Neural crest cell (in vitro differentiated cells): Measurements from ENCODE around the gene SLC1A2. TPM values are rescaled to one million over a fixed set of nuclear protein-coding genes. Genes with fewer than 3 reads are reported as not detected.

Source experiments
- DNase-seq: peaks from one replicate; pipeline ENCODE4 v3.0.0; 2021; ENCODE audit warnings: low read depth, mixed read lengths, low spot score
- H3K27ac Mint-ChIP-seq: one replicate; pipeline ENCODE4 v1.8.0; 2021; ENCODE audit warnings: mild to moderate bottlenecking, mixed read lengths; ENCODE audit not compliant: unreplicated experiment
- H3K27me3 Mint-ChIP-seq: 2 replicates; pipeline ENCODE4 v1.8.0; 2021; ENCODE audit warnings: low read depth, mild to moderate bottlenecking, mixed read lengths
- H3K36me3 Mint-ChIP-seq: 2 replicates; pipeline ENCODE4 v1.8.0; 2021; ENCODE audit warnings: low read depth, mild to moderate bottlenecking, mixed read lengths
- H3K4me1 Mint-ChIP-seq: 2 replicates; pipeline ENCODE4 v1.8.0; 2021; ENCODE audit warnings: mixed read lengths
- H3K4me3 Mint-ChIP-seq: one replicate; pipeline ENCODE4 v1.8.0; 2021; ENCODE audit warnings: mild to moderate bottlenecking, mixed read lengths
- H3K9me3 Mint-ChIP-seq: 2 replicates; pipeline ENCODE4 v1.8.0; 2021; ENCODE audit warnings: mixed read lengths
- CTCF ChIP-seq: fragments of 200-600 bp; sonication (generic); conservative IDR thresholded peaks from 2 replicates; pipeline ENCODE4 v1.5.0; 2021; ENCODE audit warnings: antibody characterized with exemption, mild to moderate bottlenecking
- total RNA-seq: library from RNA; stranded (reverse); gene quantifications from 2 replicates; pipeline ENCODE4 v1.2.1, GENCODE V29; 2021

The SLC1A2 gene
- total RNA-seq, 1 donor from 2014 or later = 2.7 TPM

- peaks cover 7% of the 10 kb centered on the region for H3K9me3 Mint-ChIP-seq
- no peaks in the 10 kb centered on the region for H3K36me3 Mint-ChIP-seq
- H3K27ac Mint-ChIP-seq = no peak overlapping the region
- DNase-seq = no peak
- peaks cover 7% of the 10 kb centered on the region for H3K4me1 Mint-ChIP-seq
- H3K4me3 Mint-ChIP-seq = no peak overlapping the region
- H3K27me3 Mint-ChIP-seq = no peaks in the 10 kb centered on the region
- no peak for TF ChIP-seq CTCF
Measured at GRCh38 chr11:35332524-35332923, 86.8 kb downstream of the SLC1A2 start.

- Mint-ChIP-seq H3K4me1 (peaks cover 7% of the 10 kb centered on the region), H3K4me3 (no peak overlapping the region), H3K9me3 (peaks cover 5% of the 10 kb centered on the region), H3K36me3 (no peaks in the 10 kb centered on the region), H3K27ac (no peak overlapping the region), H3K27me3 (no peaks in the 10 kb centered on the region)
- no peak for TF ChIP-seq CTCF
- no peak for DNase-seq
Measured at GRCh38 chr11:35330931-35331330, 88.4 kb downstream of the SLC1A2 start.

- H3K4me3 Mint-ChIP-seq = no peak overlapping the region
- peaks cover 5% of the 10 kb centered on the region for H3K9me3 Mint-ChIP-seq
- no peak for DNase-seq
- TF ChIP-seq CTCF = no peak
- no peaks in the 10 kb centered on the region for H3K27me3 Mint-ChIP-seq
- H3K36me3 Mint-ChIP-seq = no peaks in the 10 kb centered on the region
- H3K4me1 Mint-ChIP-seq = peaks cover 7% of the 10 kb centered on the region
- no peak overlapping the region for H3K27ac Mint-ChIP-seq
Measured at GRCh38 chr11:35330156-35330889, 89.0 kb downstream of the SLC1A2 start.

- no peak for TF ChIP-seq CTCF
- no peak overlapping the region for H3K27ac Mint-ChIP-seq
- peaks cover 4% of the 10 kb centered on the region for H3K9me3 Mint-ChIP-seq
- peaks cover 5% of the 10 kb centered on the region for H3K4me1 Mint-ChIP-seq
- H3K4me3 Mint-ChIP-seq = no peak overlapping the region
- H3K27me3 Mint-ChIP-seq = no peaks in the 10 kb centered on the region
- DNase-seq = no peak
- H3K36me3 Mint-ChIP-seq = no peaks in the 10 kb centered on the region
Measured at GRCh38 chr11:35327829-35328228, 91.5 kb downstream of the SLC1A2 start.

- H3K36me3 Mint-ChIP-seq = no peaks in the 10 kb centered on the region
- no peaks in the 10 kb centered on the region for H3K4me1 Mint-ChIP-seq
- H3K27ac Mint-ChIP-seq = no peak overlapping the region
- H3K9me3 Mint-ChIP-seq = peaks cover 2% of the 10 kb centered on the region
- no peak overlapping the region for H3K4me3 Mint-ChIP-seq
- H3K27me3 Mint-ChIP-seq = no peaks in the 10 kb centered on the region
- no peak for DNase-seq
- TF ChIP-seq CTCF = no peak
Measured at GRCh38 chr11:35326266-35326879, 93.0 kb downstream of the SLC1A2 start.
